H1 (cell line): ENCODE measurements around the gene ASPRV1. TPM values are rescaled to one million over a fixed set of nuclear protein-coding genes. Genes with fewer than 3 reads are reported as not detected.

ENCODE experiments used
- CTCF ChIA-PET: fragments of 300-600 bp; sonication (Branson Sonifier 250); formaldehyde crosslinking; loops from one replicate; lab custom pipeline; 2021; ENCODE audit not compliant: partially characterized antibody; lab: Charles Lee
- POLR2A ChIA-PET: fragments of 300-600 bp; sonication (Branson Sonifier 250); formaldehyde crosslinking; loops from one replicate; lab custom pipeline; 2021; ENCODE audit warnings: inconsistent platforms; ENCODE audit not compliant: partially characterized antibody; lab: Charles Lee
- DNase-seq, 2 experiments: peaks; one replicate each; pipeline versions ENCODE4 v3.0.0 to v3.0.0-alpha.2; 2010 to 2022; ENCODE audit warnings: low spot score in 2 of 2, low read depth in 1 of 2, mixed read lengths in 1 of 2
- FAIRE-seq: peaks from 2 replicates; lab custom pipeline; 2011; peaks lifted over from hg19 to GRCh38; lab: Jason Lieb, UNC
- H2AFZ ChIP-seq: 2 replicates; pipeline ENCODE4 v1.8.1; 2012; ENCODE audit warnings: low read length, inconsistent platforms
- H2AK5ac ChIP-seq: 2 replicates; pipeline ENCODE4 v1.6.1; 2013; ENCODE audit warnings: low read depth, low read length
- H2BK120ac ChIP-seq: replicated peaks from 2 replicates; pipeline ENCODE3; 2013; ENCODE audit warnings: low read depth, low read length, inconsistent platforms
- H2BK12ac ChIP-seq: 2 replicates; pipeline ENCODE4 v1.6.1; 2013; ENCODE audit warnings: low read depth, low read length
- H2BK15ac ChIP-seq: 2 replicates; pipeline ENCODE4 v1.6.1; 2013; ENCODE audit warnings: low read length
- H2BK20ac ChIP-seq: 2 replicates; pipeline ENCODE4 v1.6.1; 2013; ENCODE audit warnings: low read length
- H2BK5ac ChIP-seq: 2 replicates; pipeline ENCODE4 v1.6.1; 2013; ENCODE audit warnings: low read depth, low read length
- H3K14ac ChIP-seq: 2 replicates; pipeline ENCODE4 v1.6.1; 2013; ENCODE audit warnings: inconsistent platforms; ENCODE audit not compliant: insufficient read length
- H3K18ac ChIP-seq: 2 replicates; pipeline ENCODE4 v1.6.1; 2013; ENCODE audit warnings: low read length; ENCODE audit errors: extremely low read depth
- H3K23ac ChIP-seq: 2 replicates; pipeline ENCODE4 v1.6.1; 2013; ENCODE audit warnings: inconsistent platforms; ENCODE audit not compliant: insufficient read length
- H3K23me2 ChIP-seq: 2 replicates; pipeline ENCODE4 v1.6.1; 2013; ENCODE audit warnings: low read depth, low read length
- H3K27ac ChIP-seq: 2 replicates; pipeline ENCODE4 v1.6.1; 2011; ENCODE audit warnings: low read depth, low read length, inconsistent platforms
- H3K27me3 ChIP-seq, 4 experiments: replicated peaks in 1 of 4; 1 replicate in 1 of 4; 2 replicates in 3 of 4; pipeline versions ENCODE4 v1.6.1 to v1.8.1; 2011 to 2013; ENCODE audit warnings: low read length in 3 of 4, mild to moderate bottlenecking in 3 of 4, inconsistent platforms in 2 of 4, mixed read lengths in 2 of 4, moderate library complexity in 1 of 4; ENCODE audit not compliant: control insufficient read depth in 3 of 4, insufficient read depth in 3 of 4; ENCODE audit errors: extremely low read depth in 1 of 4
- H3K36me3 ChIP-seq, 4 experiments: 2 replicates each; pipeline versions ENCODE4 v1.6.1 to v1.8.1; 2011 to 2013; ENCODE audit warnings: mild to moderate bottlenecking in 4 of 4, low read length in 3 of 4, moderate library complexity in 2 of 4, control low read depth in 1 of 4, inconsistent platforms in 1 of 4; ENCODE audit not compliant: insufficient read depth in 4 of 4, control insufficient read depth in 2 of 4
- H3K4ac ChIP-seq: replicated peaks from 2 replicates; pipeline ENCODE3; 2013; ENCODE audit warnings: low read length, low read depth, mixed read lengths, inconsistent platforms; ENCODE audit not compliant: insufficient read length
- H3K4me1 ChIP-seq, 4 experiments: replicated peaks in 1 of 4; 1 replicate in 1 of 4; 2 replicates in 3 of 4; pipeline versions ENCODE4 v1.6.1 to v1.8.1; 2011 to 2013; ENCODE audit warnings: low read length in 3 of 4, inconsistent platforms in 2 of 4, mixed read lengths in 1 of 4; ENCODE audit not compliant: insufficient read depth in 4 of 4, control insufficient read depth in 3 of 4
- H3K4me2 ChIP-seq, 2 experiments: 2 replicates each; pipeline versions ENCODE4 v1.6.1 to v1.8.1; 2011 to 2013; ENCODE audit warnings: low read depth in 2 of 2, low read length in 2 of 2, control low read depth in 1 of 2, inconsistent platforms in 1 of 2, mild to moderate bottlenecking in 1 of 2; ENCODE audit not compliant: insufficient read depth in 1 of 2
- H3K4me3 ChIP-seq, 4 experiments: fragments of 200-600, 300-600 bp in 1 of 4; sonication (generic), shearing (Covaris generic), sonication (Bioruptor Twin) in 1 of 4; 2 replicates each; pipeline versions ENCODE4 v1.5.1 to v1.8.1; 2011 to 2016; ENCODE audit warnings: low read length in 4 of 4, low read depth in 3 of 4, control low read depth in 2 of 4, inconsistent platforms in 2 of 4, mild to moderate bottlenecking in 2 of 4, mixed read lengths in 1 of 4, moderate library complexity in 1 of 4; ENCODE audit not compliant: insufficient read depth in 2 of 4; ENCODE audit errors: extremely low read depth in 1 of 4
- H3K56ac ChIP-seq: replicated peaks from 2 replicates; pipeline ENCODE3; 2013; ENCODE audit warnings: low read depth, mild to moderate bottlenecking, mixed read lengths, low read length, inconsistent platforms; ENCODE audit not compliant: insufficient read length
- H3K79me1 ChIP-seq: 2 replicates; pipeline ENCODE4 v1.6.1; 2013; ENCODE audit warnings: low read depth, low read length, control low read depth
- H3K79me2 ChIP-seq, 2 experiments: 2 replicates each; pipeline versions ENCODE4 v1.6.1 to v1.8.1; 2012 to 2013; ENCODE audit warnings: low read length in 2 of 2, mild to moderate bottlenecking in 2 of 2, inconsistent platforms in 1 of 2; ENCODE audit not compliant: insufficient read depth in 2 of 2, control insufficient read depth in 1 of 2
- H3K9ac ChIP-seq, 4 experiments: replicated peaks in 1 of 4; 1 replicate in 1 of 4; 2 replicates in 3 of 4; pipeline versions ENCODE4 v1.6.1 to v1.8.1; 2011 to 2013; ENCODE audit warnings: low read depth in 3 of 4, low read length in 3 of 4, control low read depth in 2 of 4, mild to moderate bottlenecking in 2 of 4, moderate library complexity in 2 of 4, inconsistent platforms in 1 of 4; ENCODE audit errors: extremely low read depth in 1 of 4
- H3K9me3 ChIP-seq, 2 experiments: 2 replicates each; pipeline versions ENCODE4 v1.6.1 to v1.8.1; 2012 to 2013; ENCODE audit warnings: mild to moderate bottlenecking in 2 of 2, moderate library complexity in 2 of 2, control low read depth in 1 of 2, inconsistent platforms in 1 of 2, low read depth in 1 of 2, low read length in 1 of 2, mixed read lengths in 1 of 2; ENCODE audit not compliant: insufficient read depth in 2 of 2
- H4K20me1 ChIP-seq, 2 experiments: replicated peaks in 1 of 2; 2 replicates each; pipeline versions ENCODE3 to v1.8.1; 2011 to 2013; ENCODE audit warnings: inconsistent platforms in 2 of 2, low read length in 2 of 2, mild to moderate bottlenecking in 1 of 2; ENCODE audit not compliant: insufficient read depth in 2 of 2, control insufficient read depth in 1 of 2
- H4K5ac ChIP-seq: 2 replicates; pipeline ENCODE4 v1.6.1; 2013; ENCODE audit warnings: low read length, low read depth, mixed read lengths, inconsistent platforms; ENCODE audit not compliant: insufficient read length
- H4K8ac ChIP-seq: 2 replicates; pipeline ENCODE4 v1.8.0; 2013; ENCODE audit warnings: mild to moderate bottlenecking, moderate library complexity, low read length, inconsistent platforms; ENCODE audit not compliant: insufficient read depth; ENCODE audit errors: extremely low read depth
- H4K91ac ChIP-seq: replicated peaks from 2 replicates; pipeline ENCODE3; 2013; ENCODE audit warnings: low read length, mixed read lengths, inconsistent platforms; ENCODE audit not compliant: insufficient read length
- BCL11A ChIP-seq, 2 experiments: IDR thresholded peaks; one replicate each; pipeline ENCODE4 v1.6.1; 2011; ENCODE audit warnings: low read depth in 2 of 2, low read length in 2 of 2, mild to moderate bottlenecking in 2 of 2
- CHD2 ChIP-seq: IDR thresholded peaks from 2 replicates; pipeline ENCODE4 v1.6.1; 2012; ENCODE audit warnings: low read length, improper control_type of control experiment
- CTCF ChIP-seq, 3 experiments: IDR thresholded peaks; 1 replicate in 2 of 3; 2 replicates in 1 of 3; pipeline versions ENCODE4 v1.5.1 to v1.6.1; 2011; ENCODE audit warnings: low read length in 3 of 3, mild to moderate bottlenecking in 3 of 3, inconsistent platforms in 2 of 3, low read depth in 1 of 3, moderate library complexity in 1 of 3; ENCODE audit not compliant: insufficient read depth in 1 of 3; ENCODE audit errors: control extremely low read depth in 1 of 3
- FOSL1 ChIP-seq: IDR thresholded peaks from 2 replicates; pipeline ENCODE4 v1.6.1; 2011; ENCODE audit warnings: mild to moderate bottlenecking, low read depth, low read length, moderate library complexity; ENCODE audit not compliant: insufficient read depth
- JUN ChIP-seq: IDR thresholded peaks from 2 replicates; pipeline ENCODE4 v1.6.1; 2011; ENCODE audit warnings: low read depth, mild to moderate bottlenecking, improper control_type of control experiment, low read length
- MAX ChIP-seq: IDR thresholded peaks from 2 replicates; pipeline ENCODE4 v1.6.1; 2012; ENCODE audit warnings: inconsistent platforms
- RFX5 ChIP-seq: IDR thresholded peaks from 2 replicates; pipeline ENCODE4 v1.6.1; 2011; ENCODE audit warnings: low read depth, low read length, improper control_type of control experiment, borderline replicate concordance
- RXRA ChIP-seq: IDR thresholded peaks from 2 replicates; pipeline ENCODE4 v1.6.1; 2011; ENCODE audit warnings: low read depth, mild to moderate bottlenecking, low read length, moderate library complexity; ENCODE audit not compliant: insufficient read depth
- SIRT6 ChIP-seq: IDR thresholded peaks from one replicate; pipeline ENCODE4 v1.7.1; 2012; ENCODE audit warnings: low read length, inconsistent platforms
- SP1 ChIP-seq: IDR thresholded peaks from 2 replicates; pipeline ENCODE4 v1.6.1; 2011; ENCODE audit warnings: low read depth, low read length
- SUZ12 ChIP-seq: fragments of 200-600 bp; sonication (generic); IDR thresholded peaks from 2 replicates; pipeline ENCODE4 v1.6.1; 2012; ENCODE audit warnings: mild to moderate bottlenecking, inconsistent platforms, low read length, moderate library complexity, mixed read lengths
- TAF1 ChIP-seq: IDR thresholded peaks from 2 replicates; pipeline ENCODE4 v1.6.1; 2011; ENCODE audit warnings: mild to moderate bottlenecking, low read depth, low read length
- WGBS, 2 experiments: shearing (Covaris generic) in 1 of 2; methylation state at CpG; one replicate each; pipeline versions ENCODE4 v1.1.6 to v1.1.7; 2013 to 2015; ENCODE audit warnings: low lambda C conversion rate in 2 of 2, mixed read lengths in 2 of 2, inconsistent platforms in 1 of 2, low coverage in 1 of 2, missing lambda C conversion rate in 1 of 2; ENCODE audit not compliant: insufficient replicate concordance in 2 of 2, insufficient coverage in 1 of 2, insufficient read length in 1 of 2; ENCODE audit errors: extremely low coverage in 1 of 2, missing lambda C conversion rate in 1 of 2; 5-methylcytosine and 5-hydroxymethylcytosine counted together
- polyA plus RNA-seq, 7 experiments: library from polyadenylated mRNA; depleted of rRNA in 3 of 7; stranded (reverse) in 5 of 7; unstranded in 2 of 7; fragments of >200 nt in 5 of 7; fragments of 200-250 nt in 2 of 7; gene quantifications; 1 replicate in 5 of 7; 2 replicates in 1 of 7; 4 replicates in 1 of 7; pipeline versions ENCODE4 v1.2.1 to v1.2.3, GENCODE V29; 2011 to 2013; ENCODE audit warnings: missing spikeins in 2 of 7, mixed read lengths in 2 of 7
- total RNA-seq: library from RNA; stranded (reverse); fragmentation: NEBNext Ultra II Directional; extraction: Animal tissue kit (Norgen Biotek cat#: 25700); gene quantifications from 2 replicates; pipeline ENCODE4 v1.2.1, GENCODE V29; 2021

Gene ASPRV1
- total and polyA plus RNA-seq, 2 of the 8 experiments (the other 6 are each of a cell fraction or from before 2014, with no cell fraction given): 0.59 to 0.95 TPM

GRCh38 chr2:69998761-69999160, 37.3 kb upstream of the ASPRV1 start:
- Histone ChIP-seq H2BK5ac (no peak overlapping the region; the same call in 1 of the 2 replicates), H4K20me1 (no peaks in the 10 kb centered on the region), H3K4me2 (no peak overlapping the region), H3K14ac (no peak overlapping the region), H3K9me3 (no peaks in the 10 kb centered on the region), H3K27me3 (no peaks in the 10 kb centered on the region), H3K27ac (no peak overlapping the region), H2AFZ (no peak overlapping the region), H2BK120ac (no peak overlapping the region), H3K18ac (no peak overlapping the region; the same call in 1 of the 2 replicates), H3K23ac (no peak overlapping the region), H2BK15ac (no peak overlapping the region; the same call in 1 of the 2 replicates), H2AK5ac (no peak overlapping the region), H2BK20ac (no peak overlapping the region), H3K4me1 (peaks cover 5 to 10% (median 7%) of the 10 kb centered on the region in 4 experiments; a peak in 6 of 7 replicates), H4K91ac (no peak overlapping the region), H2BK12ac (0 out of 2 replicates have a peak overlapping the region, but pooled peaks have one; percentile 39), H3K56ac (no peak overlapping the region), H3K9ac (no peak overlapping the region), H3K23me2 (no peaks in the 10 kb centered on the region; the same call in 1 of the 2 replicates), H3K4me3 (no peak overlapping the region), H3K79me1 (no peaks in the 10 kb centered on the region), H3K4ac (no peak overlapping the region), H3K36me3 (no peaks in the 10 kb centered on the region), H4K5ac (no peak overlapping the region), H3K79me2 (no peaks in the 10 kb centered on the region), H4K8ac (no peak overlapping the region)
- CTCF ChIA-PET: interaction anchor here (1.0 to 1.4 kb wide), 5 partner anchors 12 to 89 kb away, joined by 3 to 4 read pairs (median 3); partner anchors contain the start of genes MXD1 and PCBP1
- DNase-seq: no peak
- FAIRE-seq: no peak
- POLR2A ChIA-PET: interaction anchor here (1.5 to 2.1 kb wide), 2 partner anchors 85 to 87 kb away, joined by 4 to 5 read pairs; no protein-coding TSS in a partner anchor
- 87% methylated on average over 6 of the region's 6 CpGs; no CpG with 5 or more reads in 1 of the 2 experiments for WGBS, 2 experiments
- TF ChIP-seq RXRA (no peak), SIRT6 (no peak), CHD2 (no peak), BCL11A (IDR thresholded peaks at IDR 0.05; ENCODE audit: low read depth in 2 of 2, low read length in 2 of 2) (no peak), RFX5 (no peak), TAF1 (no peak), SUZ12 (no peak), CTCF (IDR thresholded peaks at IDR 0.05; ENCODE audit: control extremely low read depth in 1 of 3, insufficient read depth in 1 of 3, low read depth in 1 of 3, low read length in 3 of 3) (no peak), SP1 (no peak), MAX (no peak), JUN (no peak), FOSL1 (no peak)
